ENCODE measurements around the gene NPHP3. TPM values are rescaled to one million over a fixed set of nuclear protein-coding genes. Genes with fewer than 3 reads are reported as not detected.
A peak's percentile ranks its signal among the peaks of the same experiment; 100 is the strongest.

Gene NPHP3
- total RNA-seq, 1 experiment from 2014 or later = 18.1 TPM

GRCh38 chr3:132690040-132690439 lies 32.2 kb downstream of the NPHP3 start:
- no peak for DNase-seq (ENCODE audit: low read depth)

- DNase-seq (ENCODE audit: low read depth) = no peak
Measured at GRCh38 chr3:132682201-132682600, 40.0 kb downstream of the NPHP3 start.

GRCh38 chr3:132681421-132681820 lies 40.8 kb downstream of the NPHP3 start:
- no peak for DNase-seq (ENCODE audit: low read depth)

- DNase-seq (ENCODE audit: low read depth) = no peak
Measured at GRCh38 chr3:132679911-132680310, 42.3 kb downstream of the NPHP3 start.

- DNase-seq (ENCODE audit: low read depth) = no peak
Measured at GRCh38 chr3:132675408-132675807, 46.8 kb downstream of the NPHP3 start.

- no peak for DNase-seq (ENCODE audit: low read depth)
Measured at GRCh38 chr3:132669256-132669777, 52.9 kb downstream of the NPHP3 start.

- DNase-seq (ENCODE audit: low read depth) = no peak
Measured at GRCh38 chr3:132665230-132665745, 56.9 kb downstream of the NPHP3 start.

GRCh38 chr3:132662212-132662611 lies 60.0 kb downstream of the NPHP3 start:
- no peak for DNase-seq (ENCODE audit: low read depth)

GRCh38 chr3:132661101-132661500 lies 61.1 kb downstream of the NPHP3 start:
- DNase-seq (ENCODE audit: low read depth) = no peak

- DNase-seq (ENCODE audit: low read depth) = peak; percentile 27
Measured at GRCh38 chr3:132660811-132661070, 61.5 kb downstream of the NPHP3 start.

GRCh38 chr3:132660052-132660810 lies 62.0 kb downstream of the NPHP3 start, which contains the start of gene UBA5:
Gene UBA5, plus strand, starts transcription at chr3:132660329. Its CDS starts 209 bp downstream, at chr3:132660538.
- DNase-seq (ENCODE audit: low read depth) = peak; percentile 76

GRCh38 chr3:132659365-132660051 lies 62.7 kb downstream of the NPHP3 start, which contains the start of gene ACAD11:
Gene ACAD11, minus strand, starts transcription at chr3:132659809. Its CDS starts 58 bp downstream, at chr3:132659751.
- peak; percentile 75 for DNase-seq (ENCODE audit: low read depth)

- DNase-seq (ENCODE audit: low read depth) = no peak
Measured at GRCh38 chr3:132659000-132659364, 63.2 kb downstream of the NPHP3 start.

GRCh38 chr3:132657869-132658747 lies 64.1 kb downstream of the NPHP3 start:
- no peak for DNase-seq (ENCODE audit: low read depth)

- DNase-seq (ENCODE audit: low read depth) = no peak
Measured at GRCh38 chr3:132655471-132655870, 66.7 kb downstream of the NPHP3 start.

- DNase-seq (ENCODE audit: low read depth) = no peak
Measured at GRCh38 chr3:132654721-132655120, 67.5 kb downstream of the NPHP3 start.

- DNase-seq (ENCODE audit: low read depth) = no peak
Measured at GRCh38 chr3:132654190-132654589, 68.0 kb downstream of the NPHP3 start.

GRCh38 chr3:132652640-132653270 lies 69.5 kb downstream of the NPHP3 start:
- peak; percentile 34 for DNase-seq (ENCODE audit: low read depth)

- DNase-seq (ENCODE audit: low read depth) = no peak
Measured at GRCh38 chr3:132650153-132650552, 72.1 kb downstream of the NPHP3 start.

- DNase-seq (ENCODE audit: low read depth) = no peak
Measured at GRCh38 chr3:132645058-132645457, 77.2 kb downstream of the NPHP3 start.

GRCh38 chr3:132643366-132643765 lies 78.8 kb downstream of the NPHP3 start:
- DNase-seq (ENCODE audit: low read depth) = no peak

- DNase-seq (ENCODE audit: low read depth) = no peak
Measured at GRCh38 chr3:132642539-132642847, 79.7 kb downstream of the NPHP3 start.
